ENCODE data around the gene XDH.
A peak's percentile ranks its signal among the peaks of the same experiment; 100 is the strongest.

Gene XDH

DNA sequence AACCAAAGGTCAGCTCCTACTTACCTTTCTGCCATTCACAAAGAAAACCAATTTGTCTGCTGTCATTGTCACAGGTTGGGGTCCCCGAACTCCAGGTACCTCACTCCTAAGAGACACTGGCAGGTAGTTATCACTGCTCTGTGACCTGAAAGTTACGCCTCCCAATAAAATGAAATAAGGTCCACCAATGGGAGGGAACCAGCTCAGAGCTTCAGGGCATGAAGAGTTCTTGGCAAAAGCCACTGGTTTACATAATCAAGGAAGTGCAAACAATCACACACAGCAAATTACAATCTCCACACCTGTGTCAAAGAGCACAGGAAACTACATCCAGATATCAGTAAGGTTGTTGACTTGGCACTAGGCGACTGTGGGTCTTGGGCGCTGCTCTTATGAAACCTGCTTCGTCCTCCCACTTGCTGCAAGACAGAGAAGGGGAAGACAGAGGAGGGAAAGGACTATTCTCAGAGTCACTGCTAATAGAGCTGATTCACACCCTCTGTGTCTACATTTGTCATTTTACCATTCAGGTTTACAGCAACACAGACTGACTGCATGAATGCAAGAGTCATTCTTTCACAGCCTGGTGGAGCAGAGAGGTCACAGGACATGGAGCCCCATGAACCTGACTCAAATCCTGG, at the start of gene XDH:
TSS of gene XDH (minus strand) at position 142 of the 641 bp plus-strand sequence. CDS start at position 66, 76 bp downstream.
- DNase-seq (ENCODE audit: low spot score) = peak; percentile 90

DNA sequence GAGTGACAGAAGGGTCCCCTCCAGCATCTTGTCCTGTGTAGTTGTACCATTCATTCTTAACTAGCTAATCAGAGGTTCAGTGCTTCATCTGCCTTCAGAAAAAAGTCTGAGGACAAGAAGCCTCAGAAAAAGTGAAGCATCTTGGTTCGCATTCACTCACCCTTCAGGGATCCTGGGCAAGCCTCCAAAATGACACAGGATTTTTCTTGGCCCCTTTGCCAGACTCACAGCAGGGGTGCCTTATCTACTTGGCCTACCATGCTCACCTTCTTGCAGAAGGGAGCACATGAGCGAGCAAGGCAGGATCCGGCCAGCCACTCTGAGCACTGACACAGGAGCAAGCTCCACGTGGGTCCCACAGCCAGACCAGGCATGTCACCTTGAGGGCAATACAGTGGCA, 43.1 kb upstream of the XDH start:
- no peak for DNase-seq (ENCODE audit: low spot score)

DNA sequence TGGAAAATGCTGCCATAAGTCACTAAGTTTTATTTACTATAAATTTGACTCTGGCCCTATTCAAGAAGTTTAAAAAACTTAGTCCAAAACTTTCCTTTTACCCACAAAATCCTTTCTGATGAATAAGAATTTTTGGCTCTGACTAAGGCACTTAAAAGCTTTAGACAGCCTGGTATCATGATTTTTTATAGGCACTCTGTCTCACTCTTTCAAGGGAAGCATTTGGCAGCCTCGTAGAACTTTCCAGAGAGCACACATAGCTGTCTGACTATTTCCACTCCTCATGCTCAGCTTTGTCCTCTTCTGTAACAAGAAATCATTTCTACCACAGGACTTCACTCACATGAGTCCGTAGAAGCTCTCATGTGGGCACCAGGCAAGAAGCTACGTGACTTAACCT, 32.3 kb upstream of the XDH start:
- no peak for DNase-seq (ENCODE audit: low spot score)

DNA sequence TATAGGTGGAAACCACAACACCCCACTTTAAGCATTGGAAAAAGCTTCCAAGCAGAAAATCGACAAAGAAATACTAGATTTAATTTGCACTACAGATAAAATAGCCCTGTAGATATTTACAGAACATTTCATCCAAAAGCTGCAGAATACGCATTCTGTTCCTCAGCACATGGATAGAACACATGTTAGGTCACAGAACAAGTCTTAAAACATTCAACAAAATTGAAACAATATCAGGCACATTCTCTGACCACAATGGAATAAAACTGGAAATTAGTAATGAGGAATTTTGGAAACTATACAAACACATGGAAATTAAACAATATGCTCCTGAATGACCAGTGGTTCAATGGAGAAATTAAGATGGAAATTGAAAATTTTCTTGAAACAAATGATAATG, 27.8 kb upstream of the XDH start:
- DNase-seq (ENCODE audit: low spot score) = no peak

DNA sequence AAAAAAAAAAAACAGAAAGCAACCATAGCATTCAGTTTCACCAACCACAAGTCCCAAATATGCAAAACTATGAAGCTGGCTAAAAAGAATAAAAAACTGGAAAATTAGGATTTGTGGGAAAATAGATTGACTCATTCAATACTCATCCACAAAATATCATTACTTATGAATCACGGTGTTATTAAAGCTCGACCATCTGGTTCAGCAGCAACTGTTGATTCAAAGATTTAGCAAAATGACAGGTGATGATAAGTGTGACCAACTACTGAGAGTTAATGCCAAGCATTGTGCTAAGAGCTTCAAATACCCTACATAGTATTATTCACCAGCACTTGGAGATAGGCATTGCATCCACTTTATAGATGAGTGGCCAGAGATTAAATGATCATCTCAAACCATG, 26.2 kb upstream of the XDH start:
- peak; percentile 25 for DNase-seq (ENCODE audit: low spot score)

DNA sequence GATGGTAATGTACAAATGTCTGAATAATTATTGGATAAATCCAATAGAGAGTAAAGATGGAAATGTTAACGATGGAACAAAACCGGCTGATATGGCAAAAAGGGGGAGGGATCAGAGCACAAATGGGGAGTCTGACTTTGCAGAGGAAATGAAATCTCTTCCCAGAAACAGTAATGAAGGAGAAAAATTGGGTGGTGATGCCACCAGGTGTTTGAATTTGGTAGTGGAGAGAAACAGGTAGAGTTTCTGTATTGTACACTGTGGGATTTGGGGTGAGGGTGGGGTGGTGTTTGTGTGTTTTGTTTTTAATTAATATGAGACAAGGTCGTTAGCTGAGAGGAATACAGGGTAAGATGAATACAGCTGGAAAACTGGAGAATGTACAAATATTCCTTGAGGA, 20.4 kb upstream of the XDH start:
- DNase-seq (ENCODE audit: low spot score) = peak; percentile 43

DNA sequence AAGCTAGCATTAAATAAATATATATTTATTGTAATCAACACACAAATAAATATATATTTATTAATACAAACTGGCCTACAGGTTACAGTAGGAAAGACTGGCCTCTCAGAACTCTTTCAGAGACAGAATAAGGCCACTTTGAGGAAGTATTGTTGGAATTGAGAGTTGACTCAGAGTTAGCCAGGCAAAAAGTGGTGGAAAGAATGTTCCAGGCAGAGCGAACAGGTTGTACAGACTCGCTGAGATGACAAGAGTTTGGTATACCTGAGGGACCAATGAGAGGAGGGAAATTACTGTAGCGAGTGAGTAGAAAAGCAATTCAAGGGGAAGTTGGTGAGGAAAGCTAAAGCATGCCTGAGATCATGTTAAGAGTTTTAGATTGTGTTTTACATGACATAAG, 19.0 kb upstream of the XDH start:
- peak; percentile 79 for DNase-seq (ENCODE audit: low spot score)

DNA sequence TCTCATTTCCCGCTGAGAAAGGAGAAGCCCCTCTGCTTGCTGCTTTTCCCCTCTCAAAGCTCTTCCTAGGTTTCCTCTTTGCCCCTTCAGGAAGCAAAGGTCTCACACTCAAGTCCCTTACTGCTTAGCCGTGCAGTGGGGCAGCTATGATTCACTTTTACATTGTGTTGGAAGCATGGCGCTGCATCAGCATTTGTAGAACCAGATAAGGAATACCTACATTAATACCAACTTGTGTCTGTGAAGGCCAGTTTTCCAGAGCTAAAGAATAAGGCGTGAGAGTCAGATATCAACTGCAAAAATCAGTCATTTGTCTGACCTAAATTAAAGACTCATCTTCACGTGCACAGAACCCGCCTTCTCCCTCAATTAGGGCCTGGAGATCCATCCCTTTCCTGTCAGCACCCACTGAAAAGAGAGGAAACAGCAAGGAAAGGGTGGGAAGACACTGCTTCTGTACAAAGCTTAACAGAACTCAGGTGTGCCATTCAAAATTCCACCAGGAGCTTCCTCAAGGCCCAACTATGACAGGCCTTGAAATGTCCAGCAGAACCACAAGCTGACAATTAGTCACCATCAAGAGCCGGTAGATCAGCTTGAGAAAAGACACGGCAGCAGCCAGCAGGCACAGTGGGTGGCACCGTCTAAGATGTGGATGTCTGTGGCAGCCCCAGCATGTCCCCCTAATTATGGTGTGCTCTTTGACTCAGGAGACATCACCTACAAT, 16.1 kb upstream of the XDH start:
- peak; percentile 61 for DNase-seq (ENCODE audit: low spot score)

DNA sequence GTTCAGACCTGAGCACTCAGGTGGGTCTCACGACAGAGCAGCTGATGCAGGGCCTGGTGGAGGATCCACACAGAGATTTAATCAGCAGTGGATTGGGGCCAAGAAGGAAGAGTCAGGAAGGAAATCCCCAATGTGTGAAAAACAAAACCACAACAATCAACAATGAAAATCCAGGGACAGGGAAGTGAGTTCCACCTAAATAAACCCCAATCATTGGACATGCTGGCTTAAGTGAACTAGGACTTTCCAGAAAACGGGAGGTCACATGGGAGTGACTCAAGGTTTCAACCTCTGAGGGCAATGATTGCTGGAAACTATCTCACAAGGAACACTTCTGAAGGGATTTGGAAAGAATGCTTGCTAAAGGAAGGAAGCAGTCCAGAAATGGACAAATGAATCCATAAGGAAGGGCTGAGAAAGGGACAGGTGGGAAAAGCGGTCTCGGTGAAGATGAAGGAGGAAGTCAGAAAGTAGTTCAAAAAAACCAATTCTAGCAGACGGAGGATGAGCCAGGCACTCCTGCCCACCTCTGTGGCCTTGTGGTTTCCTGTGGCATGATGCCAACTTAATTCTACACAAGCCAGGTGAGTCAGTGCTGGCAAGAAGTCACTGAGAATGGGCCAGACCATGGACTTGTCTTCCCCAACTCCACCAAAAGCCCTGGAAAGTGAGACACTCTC, 15.4 kb upstream of the XDH start:
- DNase-seq (ENCODE audit: low spot score) = peak; percentile 98

DNA sequence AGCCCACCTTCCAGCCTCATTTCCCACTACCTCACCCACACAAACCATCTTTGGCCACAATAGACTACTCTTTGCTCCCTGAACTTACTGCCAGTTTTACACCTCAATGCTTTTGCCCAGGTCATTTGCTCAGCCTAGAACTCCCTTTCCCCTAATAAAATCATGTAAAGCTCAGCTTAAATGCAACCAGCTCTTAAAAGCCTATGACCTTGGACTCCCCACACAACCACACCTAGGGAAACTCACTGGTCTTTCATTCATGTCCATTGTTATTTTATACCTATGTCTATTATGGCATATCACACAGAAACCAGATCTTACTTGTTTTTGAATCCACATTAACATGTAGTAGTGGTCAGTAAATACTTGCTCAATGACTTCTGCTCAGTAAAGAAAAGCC, 14.5 kb upstream of the XDH start:
- DNase-seq (ENCODE audit: low spot score) = peak; percentile 11

DNA sequence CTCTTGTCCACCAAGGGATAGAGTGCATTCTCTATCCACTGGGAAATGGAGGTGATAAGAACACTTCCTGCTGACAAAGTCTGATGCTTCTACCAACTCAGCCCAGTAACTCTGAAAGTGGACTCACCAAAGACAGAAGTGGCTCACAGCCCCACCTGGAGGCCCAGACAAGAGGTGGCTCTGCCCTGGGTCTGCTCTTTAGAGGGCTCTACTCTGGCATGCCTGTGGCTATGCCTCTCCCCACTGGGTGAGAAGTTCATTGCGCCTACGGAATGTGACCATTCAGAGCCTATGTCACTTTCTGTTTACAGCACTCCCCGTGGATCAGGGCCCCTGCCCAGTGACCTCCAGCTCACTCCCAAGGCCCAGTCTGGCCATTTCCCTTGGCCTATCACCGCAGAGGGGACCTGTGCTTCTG, 13.5 kb upstream of the XDH start:
- DNase-seq (ENCODE audit: low spot score) = peak; percentile 76

DNA sequence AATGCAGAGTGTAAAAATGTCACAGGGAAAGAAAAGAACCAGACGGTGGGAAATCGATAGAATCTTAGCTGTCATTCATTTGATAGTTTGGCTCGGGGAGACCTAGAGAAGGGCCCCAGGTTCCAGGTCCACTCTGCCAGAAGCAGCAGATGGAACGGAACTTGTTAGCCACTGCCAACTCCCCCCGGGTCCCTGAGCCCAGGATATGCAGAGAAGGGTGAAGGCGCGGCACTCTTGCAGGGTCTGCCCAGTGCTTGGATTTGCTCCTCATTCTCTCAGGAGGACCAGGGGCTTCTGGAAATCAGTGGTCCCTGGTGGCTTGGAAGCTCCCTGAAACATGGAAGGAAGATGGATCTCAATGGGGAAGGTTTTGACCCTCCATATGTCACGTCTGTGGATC, 11.6 kb upstream of the XDH start:
- DNase-seq (ENCODE audit: low spot score) = no peak

DNA sequence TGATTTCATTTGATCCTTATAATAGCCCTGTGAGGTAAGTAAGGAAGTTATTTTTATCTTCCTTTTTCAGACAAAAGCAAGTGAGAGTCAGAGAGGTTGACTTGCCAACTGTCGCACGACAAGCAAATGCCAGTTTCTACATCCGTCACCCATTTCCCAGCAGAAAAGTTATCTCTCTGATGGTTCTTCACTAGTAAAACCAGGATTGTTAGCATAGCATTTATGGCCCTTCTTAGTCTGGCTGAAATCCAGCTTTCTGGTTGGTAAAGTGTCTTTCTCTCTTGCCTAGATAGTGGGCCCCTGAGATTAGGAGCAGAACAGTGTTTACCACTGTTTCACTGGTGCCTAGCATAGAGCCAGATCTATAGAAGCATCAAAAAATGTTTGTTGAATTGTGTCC, 7.1 kb upstream of the XDH start:
- DNase-seq (ENCODE audit: low spot score) = no peak

DNA sequence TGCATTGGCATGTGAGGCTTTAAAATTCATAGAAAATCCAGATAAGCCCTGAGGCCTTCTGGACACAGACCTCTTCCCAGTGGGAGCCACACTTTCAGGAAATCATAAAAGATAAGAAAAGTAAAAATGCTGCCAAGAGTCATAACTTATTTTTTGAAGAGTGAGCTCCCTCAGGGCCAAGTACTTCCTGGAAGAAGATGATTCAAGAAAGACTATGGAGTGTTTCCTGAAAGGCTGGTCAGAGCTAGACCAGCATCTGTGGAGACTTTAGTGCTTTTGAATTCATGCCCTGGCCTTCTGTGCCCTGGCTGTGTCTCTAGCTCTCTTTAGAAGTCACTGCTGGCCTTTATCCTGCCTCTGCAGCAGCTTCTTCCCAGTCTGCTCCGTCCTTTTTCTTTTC, 6.4 kb upstream of the XDH start:
- DNase-seq (ENCODE audit: low spot score) = peak; percentile 32

DNA sequence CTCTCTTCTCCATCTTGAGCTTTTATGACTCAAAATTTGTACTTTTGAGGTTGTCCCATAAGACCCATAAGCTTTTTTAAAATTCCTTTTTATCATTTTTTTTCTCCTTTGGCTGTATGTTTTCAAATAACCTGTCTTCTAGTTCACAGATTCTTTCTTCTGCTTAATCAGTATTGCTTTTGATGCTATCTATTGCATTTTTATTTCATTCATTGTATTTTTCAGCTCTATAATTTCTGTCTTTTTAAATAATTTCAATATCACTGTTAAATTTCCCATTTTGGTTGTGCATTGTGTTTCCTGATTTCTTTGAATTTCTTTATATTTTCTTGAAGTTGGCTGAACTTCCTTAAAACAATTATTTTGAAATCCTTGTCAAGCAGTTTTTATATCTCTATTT, 4.8 kb upstream of the XDH start:
- no peak for DNase-seq (ENCODE audit: low spot score)

DNA sequence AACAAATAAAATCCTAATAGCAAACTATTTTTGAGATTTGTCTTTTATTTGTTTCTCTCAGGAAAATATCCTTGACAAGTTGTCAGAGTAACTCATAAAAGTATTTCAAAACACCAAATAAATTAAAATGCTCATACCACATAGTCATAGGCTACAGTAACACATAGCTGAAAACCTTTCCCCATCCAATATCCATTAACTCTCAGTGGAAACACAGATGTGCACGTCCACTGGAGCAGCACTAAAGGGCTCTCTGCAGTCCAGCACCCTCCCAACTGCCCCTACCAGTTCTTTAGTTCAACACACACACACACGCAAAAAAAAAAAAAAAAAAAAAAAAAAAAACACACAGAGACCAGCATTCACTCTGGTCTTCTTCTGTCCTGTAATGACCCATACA, 879 bp upstream of the XDH start:
- DNase-seq (ENCODE audit: low spot score) = peak; percentile 69

DNA sequence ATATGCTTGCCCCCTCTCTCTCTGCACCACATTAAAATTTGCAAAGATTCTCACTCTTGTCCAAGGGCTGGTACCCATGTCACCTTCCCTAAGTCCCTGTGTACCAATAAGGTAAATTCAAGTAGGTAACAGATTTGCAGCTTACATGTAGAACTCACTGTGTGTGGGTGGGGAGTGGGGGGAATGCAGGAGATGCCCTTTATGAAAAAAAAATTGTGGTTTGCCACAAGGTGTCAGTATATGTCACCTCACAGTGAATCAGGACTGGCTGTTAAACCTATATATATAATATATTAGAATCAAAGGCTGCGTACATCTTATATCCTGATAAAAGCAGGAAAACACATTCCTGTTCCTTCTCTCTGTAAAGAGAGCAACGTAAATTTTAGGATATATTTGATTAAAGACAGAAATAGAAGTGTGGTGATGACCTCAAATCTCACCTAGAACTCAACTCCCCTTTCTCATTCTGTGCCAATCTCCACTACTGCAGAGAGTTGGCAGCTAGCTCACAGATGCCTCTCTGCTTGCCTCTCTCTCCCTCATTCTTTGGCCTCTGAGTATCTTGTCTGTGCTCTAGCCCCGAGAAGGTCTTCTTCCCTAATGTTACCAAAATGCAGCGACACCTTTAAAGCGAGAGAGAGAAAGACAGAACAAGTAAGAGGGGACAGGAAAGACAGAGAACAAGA, 536 bp downstream of the XDH start:
- no peak for DNase-seq (ENCODE audit: low spot score)

DNA sequence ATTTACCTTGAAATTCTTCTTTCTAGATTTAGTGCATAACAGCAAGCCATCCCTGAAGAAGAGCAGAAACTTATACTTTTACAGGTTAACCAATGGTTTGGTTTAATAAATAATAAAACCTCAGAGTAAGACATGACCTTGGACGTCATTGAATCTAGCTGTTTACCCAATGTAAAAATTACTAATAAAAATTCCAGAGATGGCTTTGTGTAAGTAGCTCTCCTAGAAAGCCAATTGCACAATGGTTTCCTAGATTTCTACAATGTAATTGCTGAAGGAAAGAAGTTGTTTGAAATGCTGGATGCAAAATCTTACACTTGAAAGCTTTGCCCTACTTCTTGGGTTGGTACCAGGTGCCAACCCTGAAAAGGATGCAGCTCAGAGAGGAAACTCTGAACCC, 1.5 kb downstream of the XDH start:
- DNase-seq (ENCODE audit: low spot score) = no peak

DNA sequence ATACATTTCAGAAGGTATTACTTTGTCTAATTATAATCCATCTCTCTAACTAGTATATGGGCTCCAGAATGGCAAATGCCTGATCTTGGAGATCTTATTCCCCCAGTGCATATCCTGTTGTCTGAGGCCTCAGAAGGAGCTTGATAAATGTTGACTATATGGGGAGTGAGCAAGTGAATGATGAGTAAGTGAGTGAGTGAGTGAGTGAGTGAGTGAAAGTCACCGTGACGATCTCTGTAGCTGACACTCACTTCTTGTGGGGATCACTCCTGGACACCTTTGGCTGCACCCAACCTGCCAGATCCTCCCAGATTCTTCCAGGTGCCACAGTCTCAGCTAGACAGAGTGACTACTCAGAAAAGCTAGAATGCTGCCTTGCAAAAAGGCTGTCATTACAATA, 2.8 kb downstream of the XDH start:
- DNase-seq (ENCODE audit: low spot score) = peak; percentile 60

DNA sequence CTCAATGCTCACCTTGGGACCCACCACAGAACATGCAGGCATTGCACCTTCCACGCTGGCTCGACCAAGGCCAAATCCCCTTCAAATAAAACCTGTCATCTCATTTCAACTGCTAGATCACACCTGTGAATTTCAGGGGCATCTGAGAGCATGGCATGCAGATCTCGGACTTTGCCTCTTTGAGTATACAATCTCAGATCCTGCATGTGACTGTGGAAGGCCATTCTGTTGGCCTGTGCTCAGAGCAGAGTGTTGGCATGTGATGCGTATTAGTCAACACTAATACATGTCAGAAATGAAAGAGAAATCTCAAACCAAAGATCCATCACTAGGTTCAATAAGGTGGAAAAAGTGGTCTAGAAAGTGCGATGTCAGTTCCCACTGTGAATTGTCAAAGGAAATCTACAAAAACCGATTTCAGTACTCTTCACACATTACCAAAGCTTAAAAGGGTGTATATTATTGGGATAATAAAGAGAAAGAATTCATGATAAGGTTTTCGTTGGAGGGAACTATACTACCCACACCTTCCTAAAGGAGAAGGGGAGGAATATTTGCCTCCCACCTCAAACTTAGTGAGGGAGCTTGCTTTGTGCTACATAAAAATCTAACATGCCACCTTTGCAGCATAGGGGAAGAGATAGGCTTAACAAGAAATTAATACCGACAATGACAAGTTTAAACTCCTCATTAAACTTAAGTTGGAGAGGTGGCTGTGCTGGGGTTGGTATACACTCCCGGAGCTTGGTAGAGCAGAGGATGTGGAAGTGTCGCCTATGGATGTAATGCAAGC, 7.8 kb downstream of the XDH start:
- DNase-seq (ENCODE audit: low spot score) = no peak

DNA sequence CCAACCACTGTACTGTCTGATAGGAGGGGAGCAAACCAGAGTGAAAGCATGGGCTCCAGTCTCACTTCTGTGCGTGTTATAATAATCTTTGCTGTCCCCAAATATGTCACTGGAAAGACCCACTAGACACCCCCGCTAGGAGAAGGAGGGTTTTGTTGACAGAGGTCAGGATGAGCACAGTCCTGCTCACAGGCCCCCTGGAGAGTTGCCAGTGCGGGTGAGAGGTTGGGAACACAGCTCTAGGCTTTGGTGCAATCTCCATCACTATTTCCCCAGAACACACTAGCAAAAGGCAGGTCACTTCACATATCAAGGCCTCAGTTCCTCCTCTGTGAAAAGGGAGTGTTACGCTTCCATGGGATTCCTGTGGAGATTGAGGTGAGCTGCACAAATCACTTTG, 9.7 kb downstream of the XDH start:
- peak; percentile 28 for DNase-seq (ENCODE audit: low spot score)

DNA sequence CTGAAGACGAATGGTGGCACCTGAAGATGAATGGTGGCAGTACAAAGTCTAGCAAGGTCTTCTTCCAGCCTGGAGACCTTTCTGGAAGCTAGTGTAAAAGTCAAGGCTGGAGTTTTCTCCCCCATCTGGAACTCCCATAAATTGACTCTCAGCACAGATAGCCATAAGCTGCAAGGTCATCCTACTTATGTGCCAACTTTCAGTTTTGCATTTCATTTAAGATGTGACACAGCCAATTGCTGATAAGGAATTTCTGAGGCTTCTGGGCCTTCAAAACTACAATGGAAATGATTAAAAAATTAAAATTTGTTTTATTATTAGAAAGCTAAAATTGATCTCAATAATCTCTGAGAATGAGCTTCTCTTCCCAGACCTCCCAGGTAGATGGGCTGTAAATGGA, 10.2 kb downstream of the XDH start:
- no peak for DNase-seq (ENCODE audit: low spot score)
